Brain microvascular endothelial cell (primary cell): Measurements from ENCODE around the gene PXK.

Experiments used
- DNase-seq: peaks from one replicate; pipeline ENCODE4 v3.0.0-alpha.2; 2020
- H3K27ac ChIP-seq: fragments of 250-450 bp; sonication (Bioruptor Pico); 2 replicates; pipeline ENCODE4 v1.5.1; 2020; ENCODE audit warnings: mild to moderate bottlenecking, moderate library complexity
- H3K27me3 ChIP-seq: fragments of 250-450 bp; sonication (Bioruptor Pico); replicated peaks from 2 replicates; pipeline ENCODE4 v1.5.1; 2020; ENCODE audit warnings: mild to moderate bottlenecking
- H3K36me3 ChIP-seq: fragments of 250-450 bp; sonication (Bioruptor Pico); replicated peaks from 2 replicates; pipeline ENCODE4 v1.5.1; 2020; ENCODE audit warnings: mild to moderate bottlenecking
- H3K4me3 ChIP-seq: 2 replicates; pipeline ENCODE4 v1.5.1; 2011; ENCODE audit warnings: low read depth, mild to moderate bottlenecking, control low read depth, low read length, moderate library complexity
- in situ Hi-C: cut with HindIII; loops from 2 replicates; pipeline ENCODE4 v1.10.0; 2017; ENCODE audit warnings: low sequenced_read_pairs, low pct_ligation_motif_present
- TF ChIP-seq, protein P1 (sequence below): IDR thresholded peaks from 2 replicates; pipeline ENCODE4 v1.5.1; 2011; ENCODE audit warnings: low read depth, mild to moderate bottlenecking, moderate library complexity, low read length, control low read depth, inconsistent platforms; ENCODE audit errors: missing control alignments

Gene PXK

GRCh38 chr3:58325525-58325992, 7.1 kb upstream of the PXK start:
- peak overlapping the region; percentile 21 for H3K27ac ChIP-seq
- TF ChIP-seq, protein P1, sequence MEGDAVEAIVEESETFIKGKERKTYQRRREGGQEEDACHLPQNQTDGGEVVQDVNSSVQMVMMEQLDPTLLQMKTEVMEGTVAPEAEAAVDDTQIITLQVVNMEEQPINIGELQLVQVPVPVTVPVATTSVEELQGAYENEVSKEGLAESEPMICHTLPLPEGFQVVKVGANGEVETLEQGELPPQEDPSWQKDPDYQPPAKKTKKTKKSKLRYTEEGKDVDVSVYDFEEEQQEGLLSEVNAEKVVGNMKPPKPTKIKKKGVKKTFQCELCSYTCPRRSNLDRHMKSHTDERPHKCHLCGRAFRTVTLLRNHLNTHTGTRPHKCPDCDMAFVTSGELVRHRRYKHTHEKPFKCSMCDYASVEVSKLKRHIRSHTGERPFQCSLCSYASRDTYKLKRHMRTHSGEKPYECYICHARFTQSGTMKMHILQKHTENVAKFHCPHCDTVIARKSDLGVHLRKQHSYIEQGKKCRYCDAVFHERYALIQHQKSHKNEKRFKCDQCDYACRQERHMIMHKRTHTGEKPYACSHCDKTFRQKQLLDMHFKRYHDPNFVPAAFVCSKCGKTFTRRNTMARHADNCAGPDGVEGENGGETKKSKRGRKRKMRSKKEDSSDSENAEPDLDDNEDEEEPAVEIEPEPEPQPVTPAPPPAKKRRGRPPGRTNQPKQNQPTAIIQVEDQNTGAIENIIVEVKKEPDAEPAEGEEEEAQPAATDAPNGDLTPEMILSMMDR: no peak
- in situ Hi-C loops: no loop called here
- no peak overlapping the region for H3K4me3 ChIP-seq
- H3K36me3 ChIP-seq: no peaks in the 10 kb centered on the region
- no peak for DNase-seq
- H3K27me3 ChIP-seq: no peaks in the 10 kb centered on the region

DNA sequence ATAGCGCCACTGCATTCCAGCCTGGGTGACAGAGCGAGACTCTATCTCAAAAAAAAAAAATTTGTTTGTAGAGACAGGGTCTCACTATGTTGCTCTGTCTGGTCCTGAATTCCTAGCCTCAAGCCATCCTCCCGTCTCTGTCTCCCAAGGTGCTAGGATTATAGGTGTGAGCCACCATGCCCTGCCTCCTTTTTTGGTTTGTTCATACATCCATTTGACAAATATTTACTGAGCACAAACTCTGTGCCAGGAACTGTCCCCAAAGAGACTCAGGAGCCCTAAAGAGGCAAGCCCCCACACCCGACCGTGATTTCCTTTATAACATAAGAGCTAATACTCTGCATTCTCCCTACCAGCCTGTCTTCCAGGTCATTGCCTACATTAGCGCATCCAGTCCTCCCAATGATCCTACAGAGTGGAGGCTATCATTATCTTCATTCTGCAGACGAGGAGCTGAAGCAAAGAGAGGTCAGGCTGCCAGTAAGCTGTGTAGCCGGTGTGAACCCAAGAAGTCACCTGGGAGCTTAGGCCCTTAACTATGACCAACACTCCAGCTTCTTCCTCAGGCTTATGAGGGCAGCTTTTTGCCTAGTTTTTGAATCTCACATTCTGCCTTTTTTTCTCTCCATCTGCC, 6.3 kb upstream of the PXK start:
- Histone ChIP-seq H3K4me3 (no peak overlapping the region), H3K27ac (no peak overlapping the region), H3K36me3 (no peaks in the 10 kb centered on the region), H3K27me3 (no peaks in the 10 kb centered on the region)
- in situ Hi-C loops: no loop called here
- no peak for DNase-seq
- TF ChIP-seq, protein P1: no peak

DNA sequence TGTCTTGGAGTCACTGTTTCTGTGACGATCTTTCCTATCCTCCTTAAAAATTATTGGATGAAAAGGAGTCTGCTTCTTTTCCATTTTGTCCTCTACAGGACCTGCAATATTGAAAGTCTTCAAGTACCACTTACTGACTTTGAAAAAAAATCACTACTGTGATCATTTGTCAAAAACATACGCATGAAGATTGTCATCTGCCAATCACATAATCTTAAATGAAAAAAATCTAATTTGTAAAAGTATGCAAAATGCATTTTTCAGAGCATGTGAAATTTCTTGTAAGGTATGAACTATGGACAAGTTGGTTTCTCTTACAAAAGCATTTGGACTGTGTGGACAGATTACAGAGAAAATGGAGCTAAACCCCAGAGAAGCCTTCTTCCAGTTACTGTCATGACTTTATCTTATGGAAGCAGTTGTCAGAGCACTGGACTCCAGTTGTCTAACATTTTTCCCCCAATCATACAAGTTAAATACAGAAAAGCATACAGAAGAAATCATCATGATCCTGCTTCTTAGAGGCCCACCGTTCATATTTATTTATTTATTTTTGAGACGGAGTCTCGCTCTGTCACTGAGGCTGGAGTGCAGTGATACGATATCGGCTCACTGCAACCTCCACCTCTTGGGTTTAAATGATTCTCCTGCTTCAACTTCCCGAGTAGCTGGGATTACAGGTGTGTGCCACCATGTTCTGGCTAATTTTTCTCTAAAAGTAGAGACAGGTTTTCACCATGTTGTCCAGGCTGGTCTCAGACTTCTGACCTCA, 3.4 kb upstream of the PXK start:
- in situ Hi-C loops: no loop called here
- Histone ChIP-seq H3K36me3 (no peaks in the 10 kb centered on the region), H3K27ac (no peak overlapping the region), H3K4me3 (no peak overlapping the region), H3K27me3 (no peaks in the 10 kb centered on the region)
- DNase-seq: no peak
- TF ChIP-seq, protein P1: no peak

DNA sequence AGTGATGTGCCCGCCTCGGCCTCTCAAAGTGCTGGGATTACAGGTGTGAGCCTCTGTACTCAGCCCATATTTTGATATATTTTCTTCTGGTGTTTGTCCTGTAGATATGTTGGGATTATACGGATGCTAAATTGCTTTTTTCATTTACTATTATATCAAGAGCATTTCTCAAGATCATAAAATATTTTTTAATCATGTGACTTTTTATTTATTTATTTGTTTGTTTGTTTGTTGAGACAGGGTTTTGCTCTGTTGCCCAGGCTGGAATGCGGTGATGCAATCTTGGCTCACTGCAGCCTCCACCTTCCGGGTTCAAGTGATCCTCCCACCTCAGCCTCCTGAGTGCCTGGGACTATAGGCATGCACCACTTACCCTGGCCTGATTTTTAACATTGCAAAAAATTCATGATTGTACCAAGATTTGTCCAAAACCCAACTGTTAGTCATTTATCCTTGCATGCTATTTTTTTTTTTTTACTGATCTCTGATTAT, 2.7 kb upstream of the PXK start:
- H3K4me3 ChIP-seq: no peak overlapping the region
- in situ Hi-C loops: no loop called here
- no peaks in the 10 kb centered on the region for H3K36me3 ChIP-seq
- no peaks in the 10 kb centered on the region for H3K27me3 ChIP-seq
- TF ChIP-seq, protein P1: no peak
- no peak overlapping the region for H3K27ac ChIP-seq
- DNase-seq: no peak

GRCh38 chr3:58331593-58332152, 1.0 kb upstream of the PXK start:
- H3K4me3 ChIP-seq: no peak overlapping the region
- H3K27me3 ChIP-seq: no peaks in the 10 kb centered on the region
- no peaks in the 10 kb centered on the region for H3K36me3 ChIP-seq
- H3K27ac ChIP-seq: no peak overlapping the region
- TF ChIP-seq, protein P1: no peak
- in situ Hi-C loops: no loop called here
- no peak for DNase-seq
